Measurements from ENCODE around the gene PRKCE.

DNA sequence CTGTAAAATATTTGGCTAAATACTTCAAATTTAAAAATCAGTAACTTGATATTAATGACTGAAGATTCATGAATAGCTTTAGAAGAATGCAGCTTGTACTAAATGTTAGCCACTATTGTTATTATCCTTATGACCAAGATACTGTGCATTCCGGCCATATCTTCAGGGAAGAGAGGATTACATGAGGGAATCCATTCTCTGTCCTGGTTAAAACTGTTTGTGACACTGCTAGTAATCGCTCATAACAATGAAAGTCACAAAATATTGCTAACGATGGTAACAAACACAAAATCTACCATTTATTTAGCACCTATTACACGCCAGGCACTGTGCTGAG lies 217.7 kb downstream of the PRKCE start:
- TF ChIP-seq, protein P1, sequence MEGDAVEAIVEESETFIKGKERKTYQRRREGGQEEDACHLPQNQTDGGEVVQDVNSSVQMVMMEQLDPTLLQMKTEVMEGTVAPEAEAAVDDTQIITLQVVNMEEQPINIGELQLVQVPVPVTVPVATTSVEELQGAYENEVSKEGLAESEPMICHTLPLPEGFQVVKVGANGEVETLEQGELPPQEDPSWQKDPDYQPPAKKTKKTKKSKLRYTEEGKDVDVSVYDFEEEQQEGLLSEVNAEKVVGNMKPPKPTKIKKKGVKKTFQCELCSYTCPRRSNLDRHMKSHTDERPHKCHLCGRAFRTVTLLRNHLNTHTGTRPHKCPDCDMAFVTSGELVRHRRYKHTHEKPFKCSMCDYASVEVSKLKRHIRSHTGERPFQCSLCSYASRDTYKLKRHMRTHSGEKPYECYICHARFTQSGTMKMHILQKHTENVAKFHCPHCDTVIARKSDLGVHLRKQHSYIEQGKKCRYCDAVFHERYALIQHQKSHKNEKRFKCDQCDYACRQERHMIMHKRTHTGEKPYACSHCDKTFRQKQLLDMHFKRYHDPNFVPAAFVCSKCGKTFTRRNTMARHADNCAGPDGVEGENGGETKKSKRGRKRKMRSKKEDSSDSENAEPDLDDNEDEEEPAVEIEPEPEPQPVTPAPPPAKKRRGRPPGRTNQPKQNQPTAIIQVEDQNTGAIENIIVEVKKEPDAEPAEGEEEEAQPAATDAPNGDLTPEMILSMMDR (conservative IDR thresholded peaks at IDR 0.05): no peak
- TF ChIP-seq EZH2 (IDR thresholded peaks at IDR 0.05; ENCODE audit: low read depth): no peak
